ENCODE results near the gene CPNE7.

CPNE7 gene

DNA sequence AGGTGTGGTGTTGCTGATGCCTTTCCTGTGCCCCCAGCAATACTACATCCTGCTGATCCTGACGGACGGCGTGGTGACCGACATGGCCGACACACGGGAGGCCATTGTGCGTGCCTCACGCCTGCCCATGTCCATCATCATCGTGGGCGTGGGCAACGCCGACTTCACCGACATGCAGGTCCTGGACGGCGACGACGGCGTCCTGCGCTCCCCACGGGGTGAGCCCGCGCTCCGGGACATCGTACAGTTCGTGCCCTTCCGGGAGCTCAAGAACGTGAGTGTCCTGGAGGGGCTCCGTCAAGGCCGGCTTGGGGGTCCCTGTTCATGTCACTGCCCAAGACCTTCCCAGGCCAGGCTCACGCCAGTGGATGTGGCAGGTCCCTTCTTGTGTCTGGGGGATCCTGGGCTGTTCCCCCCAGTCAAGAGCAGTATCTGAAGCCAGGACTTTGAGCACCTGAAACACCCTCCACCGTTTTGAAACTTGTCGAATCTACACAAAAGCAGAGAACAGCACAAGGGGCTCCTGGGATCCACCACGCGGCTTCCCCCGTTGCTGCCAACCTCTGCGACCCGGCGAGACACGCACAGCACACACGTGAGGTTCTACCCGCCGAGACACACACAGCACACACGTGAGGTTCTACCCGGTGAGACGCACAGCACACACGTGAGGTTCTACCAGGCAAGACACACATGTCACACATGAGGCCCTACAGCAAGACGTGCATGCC is 19.9 kb downstream of the CPNE7 start:
- TF ChIP-seq GATA2 (IDR thresholded peaks at IDR 0.05; ENCODE audit: low read depth, low read length) (no peak), GATA3 (IDR thresholded peaks at IDR 0.05; ENCODE audit: low read depth, low read length) (no peak)

DNA sequence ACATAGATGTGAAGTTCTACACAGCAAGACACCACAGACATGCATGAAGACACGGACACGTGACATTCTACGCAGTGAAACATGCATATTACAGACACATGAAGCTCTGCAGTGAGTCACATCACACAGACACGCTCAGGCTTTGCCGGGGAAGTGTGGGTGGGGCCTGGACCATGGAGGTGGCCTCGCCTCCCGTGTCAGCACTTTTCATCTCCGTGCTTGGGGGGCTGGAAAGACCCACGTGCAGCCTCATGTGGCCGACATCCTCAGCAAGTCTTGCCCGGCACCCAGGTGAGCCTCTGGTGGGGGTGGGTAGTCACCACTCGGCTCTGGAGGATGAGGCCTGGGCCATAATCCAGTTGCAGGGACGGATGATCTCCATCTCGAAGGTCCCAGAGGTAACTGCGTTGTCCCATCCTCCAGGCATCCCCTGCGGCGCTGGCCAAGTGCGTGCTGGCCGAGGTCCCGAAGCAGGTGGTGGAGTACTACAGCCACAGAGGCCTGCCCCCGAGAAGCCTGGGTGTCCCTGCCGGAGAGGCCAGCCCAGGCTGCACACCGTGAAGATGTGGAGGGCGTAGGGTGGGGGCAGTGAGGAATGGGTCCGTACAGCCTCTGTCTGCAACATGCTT is 20.6 kb downstream of the CPNE7 start:
- TF ChIP-seq GATA3 (IDR thresholded peaks at IDR 0.05; ENCODE audit: low read depth, low read length) (no peak), GATA2 (IDR thresholded peaks at IDR 0.05; ENCODE audit: low read depth, low read length) (no peak)

DNA sequence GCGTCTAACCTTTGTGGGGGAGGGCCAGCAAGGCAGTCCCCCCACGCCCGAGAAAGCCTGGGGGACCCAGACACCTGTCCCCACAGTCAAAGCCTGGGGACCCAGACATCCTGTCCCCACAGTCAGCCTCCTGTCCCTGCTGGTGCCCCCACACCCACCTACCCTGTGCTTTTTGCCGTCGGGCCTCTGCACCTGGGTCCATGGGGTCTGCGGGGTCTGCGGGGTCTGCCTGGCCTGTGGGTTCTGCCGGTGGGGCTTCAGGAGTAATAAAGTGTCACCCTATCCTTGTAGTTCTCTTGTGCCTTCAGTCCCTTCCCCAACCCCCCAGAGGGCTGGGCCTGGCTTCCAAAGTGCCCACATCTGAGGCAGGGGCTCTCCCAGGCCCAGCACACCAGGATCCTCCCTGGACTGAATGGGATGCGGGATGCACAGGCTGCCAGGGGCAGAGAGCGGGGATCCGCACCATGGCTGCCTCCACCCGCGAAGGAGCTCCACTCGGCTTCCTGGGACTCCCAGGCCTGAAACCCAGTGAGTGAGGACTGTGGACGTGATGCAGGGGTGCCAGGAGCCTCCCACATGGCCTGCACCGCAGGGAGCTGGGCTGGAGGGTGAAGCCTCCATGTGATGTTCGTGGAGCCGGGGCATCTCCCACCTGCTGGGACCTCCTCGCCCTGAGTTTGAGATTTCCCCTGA is 21.5 kb downstream of the CPNE7 start:
- TF ChIP-seq GATA2 (IDR thresholded peaks at IDR 0.05; ENCODE audit: low read depth, low read length) (no peak), GATA3 (IDR thresholded peaks at IDR 0.05; ENCODE audit: low read depth, low read length) (no peak)

DNA sequence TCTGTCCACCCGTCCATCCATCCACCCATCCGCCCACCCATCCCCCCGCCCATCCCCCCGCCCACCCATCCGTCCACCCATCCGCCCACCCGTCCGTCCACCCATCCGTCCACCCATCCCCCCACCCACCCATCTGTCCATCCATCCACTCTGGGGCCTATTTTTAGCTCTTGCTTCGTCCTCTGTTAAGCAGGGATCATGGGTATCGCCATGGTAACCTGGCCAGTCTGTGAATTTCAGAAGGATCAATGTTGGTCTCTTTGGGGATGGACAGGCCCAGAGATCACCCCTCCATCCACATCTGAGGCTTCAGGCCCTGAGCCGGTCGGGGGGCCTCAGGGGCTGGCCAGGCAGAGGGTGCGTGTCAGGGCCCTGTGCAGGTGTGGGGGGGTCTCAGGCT is 22.6 kb downstream of the CPNE7 start:
- TF ChIP-seq GATA2 (IDR thresholded peaks at IDR 0.05; ENCODE audit: low read depth, low read length) (no peak), GATA3 (IDR thresholded peaks at IDR 0.05; ENCODE audit: low read depth, low read length) (no peak)

DNA sequence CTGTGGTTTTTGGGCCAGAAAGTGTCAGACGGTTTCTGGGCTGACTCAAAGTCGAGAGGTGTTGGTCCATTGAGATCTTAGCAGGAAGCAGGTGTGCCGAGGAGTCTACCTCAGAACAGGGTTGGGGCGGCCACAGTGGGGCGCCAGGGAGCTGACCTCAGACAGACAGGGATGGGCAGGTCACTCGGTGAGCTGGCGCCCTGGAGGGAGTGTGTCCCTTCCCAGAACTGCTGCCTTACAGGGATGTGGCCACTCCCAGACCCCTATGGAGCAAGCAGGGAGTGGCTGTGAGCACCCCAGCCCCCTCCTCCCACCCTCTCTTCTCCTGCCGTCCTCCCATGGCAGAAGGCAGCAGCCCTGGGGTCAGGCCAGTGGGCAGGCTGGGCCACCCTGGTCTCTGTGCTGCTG is 23.9 kb downstream of the CPNE7 start:
- TF ChIP-seq GATA3 (IDR thresholded peaks at IDR 0.05; ENCODE audit: low read depth, low read length), result no peak
- TF ChIP-seq GATA2 (IDR thresholded peaks at IDR 0.05; ENCODE audit: low read depth, low read length), result no peak

DNA sequence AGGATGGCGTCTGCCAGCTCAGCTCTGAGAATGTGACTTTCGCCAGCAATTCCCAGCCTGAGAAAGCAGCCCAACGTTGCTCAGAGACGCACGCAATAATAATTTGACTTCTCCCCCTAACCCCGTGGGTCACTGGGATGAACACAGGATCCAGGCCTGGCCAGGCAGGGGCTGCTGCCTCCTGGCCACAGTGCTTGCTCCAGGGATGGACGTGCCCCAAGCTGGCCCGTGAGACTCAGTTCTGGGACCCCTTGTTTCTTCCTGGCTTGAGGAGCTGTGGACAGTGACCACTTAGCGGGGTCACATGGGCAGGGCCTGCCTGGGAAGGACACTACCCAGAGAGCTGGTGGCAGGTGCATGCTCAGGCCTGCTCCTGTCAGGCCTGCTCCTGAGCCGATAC is 24.3 kb downstream of the CPNE7 start:
- no peak for TF ChIP-seq GATA2 (IDR thresholded peaks at IDR 0.05; ENCODE audit: low read depth, low read length)
- no peak for TF ChIP-seq GATA3 (IDR thresholded peaks at IDR 0.05; ENCODE audit: low read depth, low read length)

DNA sequence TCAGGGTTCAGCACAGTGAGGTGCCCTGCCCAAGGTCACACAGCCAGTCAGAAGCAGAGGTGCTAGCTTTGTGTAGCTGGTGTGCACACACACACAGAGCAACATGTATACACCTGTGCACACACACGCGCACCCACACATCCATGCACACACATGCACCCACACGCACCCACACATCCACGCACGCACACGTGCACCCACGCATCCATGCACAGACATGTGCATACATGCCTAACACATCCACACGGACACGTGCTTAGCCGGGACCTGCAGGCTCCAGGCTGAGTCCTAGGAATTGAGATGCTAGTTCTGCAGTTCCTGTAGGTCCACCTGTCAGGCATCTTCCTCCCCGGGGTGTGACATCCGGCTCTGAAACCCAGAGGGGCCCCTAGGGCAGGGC is 24.9 kb downstream of the CPNE7 start:
- no peak for TF ChIP-seq GATA3 (IDR thresholded peaks at IDR 0.05; ENCODE audit: low read depth, low read length)
- no peak for TF ChIP-seq GATA2 (IDR thresholded peaks at IDR 0.05; ENCODE audit: low read depth, low read length)

DNA sequence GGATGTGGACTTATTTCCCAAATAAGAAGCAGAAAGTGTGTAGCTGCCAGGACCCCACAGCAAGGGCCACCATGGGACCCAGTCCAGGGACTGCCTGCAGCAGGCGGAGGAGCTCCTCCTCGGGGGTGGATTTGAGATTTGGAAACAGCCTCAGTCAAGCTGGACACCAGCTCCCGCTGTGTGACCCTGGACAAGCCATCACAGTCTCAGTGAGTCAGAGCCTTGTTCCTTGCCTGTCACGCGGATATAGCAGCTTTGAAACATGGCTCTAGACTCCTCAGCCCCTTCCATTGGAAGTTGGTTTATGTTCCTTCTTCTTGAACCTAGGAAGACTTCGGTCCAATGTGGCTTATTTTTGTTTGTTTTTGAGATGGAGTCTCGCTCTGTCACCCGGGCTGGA is 25.4 kb downstream of the CPNE7 start:
- no peak for TF ChIP-seq GATA2 (IDR thresholded peaks at IDR 0.05; ENCODE audit: low read depth, low read length)
- no peak for TF ChIP-seq GATA3 (IDR thresholded peaks at IDR 0.05; ENCODE audit: low read depth, low read length)

DNA sequence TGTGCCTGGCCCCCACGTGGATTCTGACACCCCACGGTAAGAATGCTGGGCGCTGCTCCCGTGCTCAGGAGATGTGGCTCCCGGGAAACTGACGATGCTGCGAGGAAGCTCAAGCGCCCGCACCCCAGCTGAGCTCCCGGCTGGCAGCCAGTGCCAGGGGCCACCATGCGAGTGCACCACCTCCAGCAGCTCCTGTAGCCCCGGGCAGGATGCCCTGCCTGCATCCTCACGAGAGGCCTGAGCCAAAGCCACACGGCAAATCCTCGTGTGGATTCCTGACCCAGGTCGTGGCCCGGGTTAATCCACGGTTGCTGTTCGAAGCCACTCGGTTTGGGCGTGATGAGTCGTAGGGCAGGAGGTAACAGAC is 26.3 kb downstream of the CPNE7 start:
- TF ChIP-seq GATA2 (IDR thresholded peaks at IDR 0.05; ENCODE audit: low read depth, low read length), result no peak
- TF ChIP-seq GATA3 (IDR thresholded peaks at IDR 0.05; ENCODE audit: low read depth, low read length), result no peak

DNA sequence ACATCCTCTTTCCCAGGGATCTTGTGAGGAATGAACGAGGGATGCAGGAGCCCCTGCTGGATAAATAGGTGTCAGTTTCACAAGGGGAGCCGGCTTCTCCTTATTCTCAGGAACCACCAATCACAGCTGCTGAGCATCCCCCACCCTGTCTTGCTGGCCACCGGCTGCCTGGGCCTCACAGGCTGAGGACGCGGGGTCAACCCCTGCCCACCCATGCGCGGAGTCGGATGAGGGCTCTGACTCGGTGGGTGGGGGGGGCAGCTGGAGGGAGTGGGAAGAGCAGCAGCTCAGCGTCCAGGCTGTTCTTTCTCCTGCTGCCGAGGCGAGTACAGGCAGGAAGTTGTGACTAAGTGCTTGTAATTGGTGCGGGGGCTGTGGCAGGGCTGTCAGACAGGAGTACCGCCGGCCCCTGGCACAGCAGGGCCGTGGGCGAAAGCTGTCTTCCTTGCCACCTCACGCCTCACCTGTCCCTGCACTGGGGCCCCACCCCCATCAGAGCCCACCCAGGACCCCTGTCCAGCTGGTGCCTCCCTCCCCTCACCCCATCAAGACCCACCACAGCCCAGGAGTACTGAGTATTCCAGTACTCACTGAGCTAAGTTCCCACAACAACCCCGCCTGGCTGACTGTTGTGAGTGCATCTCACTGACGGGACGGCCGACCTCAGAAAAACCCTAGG is 26.9 kb downstream of the CPNE7 start:
- no peak for TF ChIP-seq GATA3 (IDR thresholded peaks at IDR 0.05; ENCODE audit: low read depth, low read length)
- TF ChIP-seq GATA2 (IDR thresholded peaks at IDR 0.05; ENCODE audit: low read depth, low read length), result no peak

DNA sequence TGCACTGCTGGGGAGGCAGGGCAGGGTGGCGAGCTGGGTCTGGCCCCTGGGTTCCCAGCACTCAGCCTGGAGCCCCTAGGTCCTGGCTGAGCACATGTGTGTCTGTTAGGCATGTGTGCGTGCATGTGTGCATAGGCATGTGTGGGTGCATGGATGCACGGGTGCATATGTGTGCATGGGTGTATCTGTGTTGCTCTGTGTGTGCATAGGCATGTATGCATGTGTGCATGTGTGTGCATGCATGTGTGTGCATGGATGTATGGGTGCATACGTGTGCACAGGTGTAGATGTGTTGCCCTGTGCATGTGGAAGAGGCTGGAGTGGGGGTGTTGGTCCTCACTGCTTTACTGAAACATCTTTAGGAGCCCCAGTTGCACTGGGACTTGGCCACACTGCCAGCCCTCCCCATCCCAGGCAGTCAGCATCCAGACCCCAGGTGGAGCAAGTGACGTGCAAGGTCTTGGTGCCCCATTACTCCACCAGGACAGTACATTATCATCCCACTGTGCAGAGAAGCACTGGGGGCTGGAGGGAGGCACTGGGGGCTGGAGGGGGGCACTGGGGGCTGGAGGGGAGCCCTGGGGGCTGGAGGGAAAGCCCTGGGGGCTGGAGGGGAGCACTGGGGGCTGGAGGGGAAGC is 27.5 kb downstream of the CPNE7 start:
- no peak for TF ChIP-seq GATA2 (IDR thresholded peaks at IDR 0.05; ENCODE audit: low read depth, low read length)
- no peak for TF ChIP-seq GATA3 (IDR thresholded peaks at IDR 0.05; ENCODE audit: low read depth, low read length)

DNA sequence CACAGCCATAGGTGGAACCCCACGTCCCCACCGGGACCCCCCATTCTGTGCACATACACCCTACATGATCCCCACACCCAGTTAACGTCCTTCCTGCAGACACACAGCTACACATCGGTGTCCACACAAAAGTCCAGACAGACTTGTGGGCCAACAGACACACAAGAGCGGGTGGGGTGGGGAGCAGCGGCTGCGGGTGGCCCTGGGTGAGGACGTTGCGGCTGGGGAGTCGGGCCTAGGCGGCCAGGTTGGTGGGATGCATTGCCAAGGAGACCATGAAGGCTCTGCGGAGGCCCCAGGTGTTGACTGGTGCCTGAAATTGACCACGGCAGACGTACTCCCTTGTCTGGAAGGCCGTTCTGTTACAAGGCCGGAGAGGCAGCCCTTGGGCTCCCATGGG is 29.2 kb downstream of the CPNE7 start:
- TF ChIP-seq GATA3 (IDR thresholded peaks at IDR 0.05; ENCODE audit: low read depth, low read length), result no peak
- no peak for TF ChIP-seq GATA2 (IDR thresholded peaks at IDR 0.05; ENCODE audit: low read depth, low read length)

DNA sequence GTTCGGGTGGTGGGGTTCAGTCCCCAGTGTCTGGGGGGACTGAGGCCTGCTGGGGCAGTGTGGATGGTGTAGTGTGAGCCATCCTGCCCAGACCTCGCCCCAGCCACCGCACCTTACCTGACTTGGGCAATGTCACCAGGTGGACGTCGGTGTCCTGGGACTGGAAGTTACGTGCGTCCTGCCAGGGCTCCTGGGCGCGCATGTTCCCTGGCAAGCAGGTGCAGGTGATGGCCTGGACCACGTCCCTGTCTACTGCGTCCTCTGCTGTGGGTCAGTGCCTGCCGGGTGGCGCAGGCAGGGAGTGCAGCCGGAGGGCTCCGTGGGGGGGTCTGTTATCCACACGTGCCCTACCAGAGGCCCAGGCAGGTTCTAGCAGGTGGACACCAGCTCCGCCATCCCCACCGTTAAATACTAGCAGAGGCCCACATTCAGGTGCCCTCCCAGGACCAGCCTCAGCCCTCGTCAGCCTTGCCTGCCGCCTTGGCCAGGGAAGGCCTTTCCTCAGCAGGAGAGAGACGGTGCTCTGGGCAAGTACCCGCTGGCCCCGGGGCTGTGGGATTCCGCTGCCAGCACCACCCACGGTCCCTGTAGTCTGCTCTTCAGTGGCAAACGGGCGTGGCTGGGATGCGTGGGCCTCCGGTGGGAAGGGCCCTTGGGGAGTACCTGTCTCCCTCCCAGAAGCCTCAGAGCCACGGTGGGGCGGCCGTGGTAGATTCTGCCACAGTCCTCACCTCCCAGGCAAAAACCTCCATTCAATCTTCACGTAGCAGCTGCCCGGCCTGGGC is 29.8 kb downstream of the CPNE7 start:
- TF ChIP-seq GATA2 (IDR thresholded peaks at IDR 0.05; ENCODE audit: low read depth, low read length) (no peak), GATA3 (IDR thresholded peaks at IDR 0.05; ENCODE audit: low read depth, low read length) (no peak)
